GM23338 (cell line): Measurements from ENCODE around the gene OR51G2. TPM values are rescaled to one million over a fixed set of nuclear protein-coding genes. Genes with fewer than 3 reads are reported as not detected.

Experiments
- ATAC-seq: fragments of 200-7000 bp; cut with Tn5 transposase; 3 replicates; pipeline ENCODE4 v1.9.1; 2020
- DNase-seq: peaks from one replicate; pipeline ENCODE4 v3.0.0-alpha.2; 2015; ENCODE audit warnings: low spot score
- H2AFZ ChIP-seq: fragments of 200-600 bp; sonication (generic); 2 replicates; pipeline ENCODE4 v1.8.0; 2016; ENCODE audit warnings: antibody characterized with exemption, mild to moderate bottlenecking, moderate library complexity
- H3F3A ChIP-seq: fragments of 200-600 bp; sonication (generic); replicated peaks from 2 replicates; pipeline ENCODE4 v1.8.0; 2017; ENCODE audit warnings: antibody characterized with exemption, mixed run types, low read depth
- H3K27ac ChIP-seq: fragments of 200-600 bp; sonication (generic); 2 replicates; pipeline ENCODE4 v1.6.1; 2016; ENCODE audit warnings: low read depth
- H3K27me3 ChIP-seq: fragments of 200-600 bp; sonication (generic); 2 replicates; pipeline ENCODE4 v1.8.0; 2016; ENCODE audit warnings: mild to moderate bottlenecking, mixed run types, moderate library complexity; ENCODE audit not compliant: insufficient read depth
- H3K36me3 ChIP-seq: fragments of 200-600 bp; sonication (generic); 2 replicates; pipeline ENCODE4 v1.8.0; 2016; ENCODE audit warnings: mild to moderate bottlenecking; ENCODE audit not compliant: insufficient read depth
- H3K4me1 ChIP-seq: fragments of 200-600 bp; sonication (generic); 2 replicates; pipeline ENCODE4 v1.8.0; 2016; ENCODE audit warnings: mild to moderate bottlenecking, moderate library complexity; ENCODE audit not compliant: insufficient read depth
- H3K4me2 ChIP-seq: fragments of 200-600 bp; sonication (generic); 2 replicates; pipeline ENCODE4 v1.7.1; 2017; ENCODE audit warnings: mixed run types
- H3K4me3 ChIP-seq: fragments of 200-600 bp; sonication (generic); 2 replicates; pipeline ENCODE4 v1.6.1; 2016; ENCODE audit warnings: mixed run types
- H3K79me2 ChIP-seq: fragments of 200-600 bp; sonication (generic); replicated peaks from 2 replicates; pipeline ENCODE4 v1.8.0; 2017; ENCODE audit warnings: mild to moderate bottlenecking; ENCODE audit not compliant: insufficient read depth
- H3K9me2 ChIP-seq: fragments of 200-600 bp; sonication (generic); 2 replicates; pipeline ENCODE4 v1.8.0; 2017; ENCODE audit not compliant: insufficient read depth
- H4K20me1 ChIP-seq: fragments of 200-600 bp; sonication (generic); replicated peaks from 2 replicates; pipeline ENCODE4 v1.8.0; 2017; ENCODE audit warnings: mild to moderate bottlenecking; ENCODE audit not compliant: insufficient read depth
- H3K27ac Mint-ChIP-seq: 2 replicates; pipeline ENCODE4 v1.8.0; 2020; ENCODE audit warnings: inconsistent platforms, mild to moderate bottlenecking, moderate library complexity, mixed read lengths
- H3K27me3 Mint-ChIP-seq: 3 replicates; pipeline ENCODE4 v1.8.0; 2022; ENCODE audit warnings: low read depth, mild to moderate bottlenecking, moderate library complexity, mixed read lengths, inconsistent platforms; ENCODE audit not compliant: insufficient read depth, poor library complexity
- H3K36me3 Mint-ChIP-seq: 3 replicates; pipeline ENCODE4 v1.8.0; 2021; ENCODE audit warnings: low read depth, mild to moderate bottlenecking, inconsistent platforms, moderate library complexity, mixed read lengths
- H3K4me1 Mint-ChIP-seq: 3 replicates; pipeline ENCODE4 v1.8.0; 2020; ENCODE audit warnings: mild to moderate bottlenecking, inconsistent platforms, mixed read lengths
- H3K4me3 Mint-ChIP-seq: 3 replicates; pipeline ENCODE4 v1.8.0; 2021; ENCODE audit warnings: moderate library complexity, mild to moderate bottlenecking, inconsistent platforms, mixed read lengths
- H3K9me3 Mint-ChIP-seq: 3 replicates; pipeline ENCODE4 v1.8.0; 2020; ENCODE audit warnings: moderate library complexity, mild to moderate bottlenecking, inconsistent platforms, mixed read lengths
- CREB1 ChIP-seq: fragments of 250-450 bp; sonication (Bioruptor Pico); IDR thresholded peaks from 2 replicates; pipeline ENCODE4 v1.5.0; 2020; ENCODE audit warnings: low read depth, mild to moderate bottlenecking, moderate library complexity
- CTCF ChIP-seq, 2 experiments: fragments of 200-600 bp in 1 of 2; sonication (generic) in 1 of 2; conservative IDR thresholded peaks; 2 replicates each; pipeline versions ENCODE4 v1.5.1 to v1.6.1; 2016 to 2017; ENCODE audit warnings: antibody characterized with exemption in 2 of 2, low read depth in 2 of 2, mild to moderate bottlenecking in 2 of 2, moderate library complexity in 1 of 2
- EZH2 ChIP-seq: fragments of 200-600 bp; sonication (generic); IDR thresholded peaks from one replicate; pipeline ENCODE4 v1.8.0; 2017; ENCODE audit warnings: antibody characterized with exemption, mild to moderate bottlenecking, low read depth; ENCODE audit not compliant: unreplicated experiment
- EZH2phosphoT487 ChIP-seq: fragments of 200-600 bp; sonication (generic); IDR thresholded peaks from one replicate; pipeline ENCODE4 v1.8.1; 2018; ENCODE audit warnings: antibody characterized with exemption; ENCODE audit not compliant: unreplicated experiment
- JUNB ChIP-seq: IDR thresholded peaks from one replicate; pipeline ENCODE4 v1.6.1; 2016; ENCODE audit warnings: antibody characterized with exemption; ENCODE audit not compliant: unreplicated experiment
- NANOG ChIP-seq: IDR thresholded peaks from 2 replicates; pipeline ENCODE4 v1.6.1; 2016; ENCODE audit warnings: antibody characterized with exemption, borderline replicate concordance
- POLR2AphosphoS5 ChIP-seq: IDR thresholded peaks from 2 replicates; pipeline ENCODE4 v1.6.1; 2016; ENCODE audit warnings: antibody characterized with exemption, low read depth
- STAT1 ChIP-seq: IDR thresholded peaks from one replicate; pipeline ENCODE4 v1.6.1; 2016; ENCODE audit warnings: antibody characterized with exemption; ENCODE audit not compliant: unreplicated experiment
- ZNF114 ChIP-seq: fragments of 250-450 bp; sonication (Bioruptor Pico); IDR thresholded peaks from 2 replicates; pipeline ENCODE4 v1.5.0; 2020; ENCODE audit warnings: mild to moderate bottlenecking, moderate library complexity
- ZNF331 ChIP-seq: fragments of 250-450 bp; sonication (Bioruptor Pico); IDR thresholded peaks from 2 replicates; pipeline ENCODE4 v1.5.0; 2020; ENCODE audit warnings: low read depth, mild to moderate bottlenecking, moderate library complexity
- polyA plus RNA-seq: library from polyadenylated mRNA; unstranded; fragments of >200 nt; fragmentation: Nextera tagmentation; extraction: Ambion mirVana; gene quantifications from 2 replicates; pipeline ENCODE4 v1.2.1, GENCODE V29; 2016
- total RNA-seq: library from RNA; depleted of rRNA; stranded (reverse); fragments of >200 nt; shearing (Covaris generic); gene quantifications from 2 replicates; pipeline ENCODE4 v1.2.3, GENCODE V29; 2014
- TF ChIP-seq, protein P1 (sequence below): fragments of 250-450 bp; sonication (Bioruptor Pico); IDR thresholded peaks from 2 replicates; pipeline ENCODE4 v1.5.0; 2020; ENCODE audit warnings: mild to moderate bottlenecking, moderate library complexity
- TF ChIP-seq, protein P2 (sequence below): IDR thresholded peaks from 2 replicates; pipeline ENCODE4 v1.6.1; 2016; ENCODE audit warnings: antibody characterized with exemption

Gene OR51G2
- total and polyA plus RNA-seq, 2 experiments from 2014 or later: not detected

GRCh38 chr11:4936745-4937144 lies 17.6 kb upstream of the OR51G2 start (continued):
- TF ChIP-seq, protein P1, sequence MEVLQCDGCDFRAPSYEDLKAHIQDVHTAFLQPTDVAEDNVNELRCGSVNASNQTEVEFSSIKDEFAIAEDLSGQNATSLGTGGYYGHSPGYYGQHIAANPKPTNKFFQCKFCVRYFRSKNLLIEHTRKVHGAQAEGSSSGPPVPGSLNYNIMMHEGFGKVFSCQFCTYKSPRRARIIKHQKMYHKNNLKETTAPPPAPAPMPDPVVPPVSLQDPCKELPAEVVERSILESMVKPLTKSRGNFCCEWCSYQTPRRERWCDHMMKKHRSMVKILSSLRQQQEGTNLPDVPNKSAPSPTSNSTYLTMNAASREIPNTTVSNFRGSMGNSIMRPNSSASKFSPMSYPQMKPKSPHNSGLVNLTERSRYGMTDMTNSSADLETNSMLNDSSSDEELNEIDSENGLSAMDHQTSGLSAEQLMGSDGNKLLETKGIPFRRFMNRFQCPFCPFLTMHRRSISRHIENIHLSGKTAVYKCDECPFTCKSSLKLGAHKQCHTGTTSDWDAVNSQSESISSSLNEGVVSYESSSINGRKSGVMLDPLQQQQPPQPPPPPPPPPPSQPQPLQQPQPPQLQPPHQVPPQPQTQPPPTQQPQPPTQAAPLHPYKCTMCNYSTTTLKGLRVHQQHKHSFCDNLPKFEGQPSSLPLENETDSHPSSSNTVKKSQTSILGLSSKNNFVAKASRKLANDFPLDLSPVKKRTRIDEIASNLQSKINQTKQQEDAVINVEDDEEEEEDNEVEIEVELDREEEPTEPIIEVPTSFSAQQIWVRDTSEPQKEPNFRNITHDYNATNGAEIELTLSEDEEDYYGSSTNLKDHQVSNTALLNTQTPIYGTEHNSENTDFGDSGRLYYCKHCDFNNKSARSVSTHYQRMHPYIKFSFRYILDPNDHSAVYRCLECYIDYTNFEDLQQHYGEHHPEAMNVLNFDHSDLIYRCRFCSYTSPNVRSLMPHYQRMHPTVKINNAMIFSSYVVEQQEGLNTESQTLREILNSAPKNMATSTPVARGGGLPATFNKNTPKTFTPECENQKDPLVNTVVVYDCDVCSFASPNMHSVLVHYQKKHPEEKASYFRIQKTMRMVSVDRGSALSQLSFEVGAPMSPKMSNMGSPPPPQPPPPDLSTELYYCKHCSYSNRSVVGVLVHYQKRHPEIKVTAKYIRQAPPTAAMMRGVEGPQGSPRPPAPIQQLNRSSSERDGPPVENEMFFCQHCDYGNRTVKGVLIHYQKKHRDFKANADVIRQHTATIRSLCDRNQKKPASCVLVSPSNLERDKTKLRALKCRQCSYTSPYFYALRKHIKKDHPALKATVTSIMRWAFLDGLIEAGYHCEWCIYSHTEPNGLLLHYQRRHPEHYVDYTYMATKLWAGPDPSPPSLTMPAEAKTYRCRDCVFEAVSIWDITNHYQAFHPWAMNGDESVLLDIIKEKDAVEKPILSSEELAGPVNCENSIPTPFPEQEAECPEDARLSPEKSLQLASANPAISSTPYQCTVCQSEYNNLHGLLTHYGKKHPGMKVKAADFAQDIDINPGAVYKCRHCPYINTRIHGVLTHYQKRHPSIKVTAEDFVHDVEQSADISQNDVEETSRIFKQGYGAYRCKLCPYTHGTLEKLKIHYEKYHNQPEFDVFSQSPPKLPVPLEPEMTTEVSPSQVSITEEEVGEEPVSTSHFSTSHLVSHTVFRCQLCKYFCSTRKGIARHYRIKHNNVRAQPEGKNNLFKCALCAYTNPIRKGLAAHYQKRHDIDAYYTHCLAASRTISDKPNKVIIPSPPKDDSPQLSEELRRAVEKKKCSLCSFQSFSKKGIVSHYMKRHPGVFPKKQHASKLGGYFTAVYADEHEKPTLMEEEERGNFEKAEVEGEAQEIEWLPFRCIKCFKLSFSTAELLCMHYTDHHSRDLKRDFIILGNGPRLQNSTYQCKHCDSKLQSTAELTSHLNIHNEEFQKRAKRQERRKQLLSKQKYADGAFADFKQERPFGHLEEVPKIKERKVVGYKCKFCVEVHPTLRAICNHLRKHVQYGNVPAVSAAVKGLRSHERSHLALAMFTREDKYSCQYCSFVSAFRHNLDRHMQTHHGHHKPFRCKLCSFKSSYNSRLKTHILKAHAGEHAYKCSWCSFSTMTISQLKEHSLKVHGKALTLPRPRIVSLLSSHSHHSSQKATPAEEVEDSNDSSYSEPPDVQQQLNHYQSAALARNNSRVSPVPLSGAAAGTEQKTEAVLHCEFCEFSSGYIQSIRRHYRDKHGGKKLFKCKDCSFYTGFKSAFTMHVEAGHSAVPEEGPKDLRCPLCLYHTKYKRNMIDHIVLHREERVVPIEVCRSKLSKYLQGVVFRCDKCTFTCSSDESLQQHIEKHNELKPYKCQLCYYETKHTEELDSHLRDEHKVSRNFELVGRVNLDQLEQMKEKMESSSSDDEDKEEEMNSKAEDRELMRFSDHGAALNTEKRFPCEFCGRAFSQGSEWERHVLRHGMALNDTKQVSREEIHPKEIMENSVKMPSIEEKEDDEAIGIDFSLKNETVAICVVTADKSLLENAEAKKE (CRISPR knock-in tag): no peak
- TF ChIP-seq JUNB: no peak
- no peak for TF ChIP-seq EZH2
- TF ChIP-seq CREB1 (CRISPR knock-in tag): no peak
- TF ChIP-seq POLR2AphosphoS5: no peak
- TF ChIP-seq, protein P2, sequence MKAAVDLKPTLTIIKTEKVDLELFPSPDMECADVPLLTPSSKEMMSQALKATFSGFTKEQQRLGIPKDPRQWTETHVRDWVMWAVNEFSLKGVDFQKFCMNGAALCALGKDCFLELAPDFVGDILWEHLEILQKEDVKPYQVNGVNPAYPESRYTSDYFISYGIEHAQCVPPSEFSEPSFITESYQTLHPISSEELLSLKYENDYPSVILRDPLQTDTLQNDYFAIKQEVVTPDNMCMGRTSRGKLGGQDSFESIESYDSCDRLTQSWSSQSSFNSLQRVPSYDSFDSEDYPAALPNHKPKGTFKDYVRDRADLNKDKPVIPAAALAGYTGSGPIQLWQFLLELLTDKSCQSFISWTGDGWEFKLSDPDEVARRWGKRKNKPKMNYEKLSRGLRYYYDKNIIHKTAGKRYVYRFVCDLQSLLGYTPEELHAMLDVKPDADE: no peak
- no peak for TF ChIP-seq EZH2phosphoT487

GRCh38 chr11:4932751-4933150 lies 13.6 kb upstream of the OR51G2 start:
- H3K27ac ChIP-seq: no peak overlapping the region
- H3K4me3 Mint-ChIP-seq: no peak overlapping the region
- no peaks in the 10 kb centered on the region for H3K79me2 ChIP-seq
- no peak overlapping the region for H3K4me2 ChIP-seq
- H3K27ac Mint-ChIP-seq: no peak overlapping the region
- DNase-seq: no peak
- no peaks in the 10 kb centered on the region for H3K27me3 Mint-ChIP-seq
- no peak overlapping the region for H3K4me3 ChIP-seq
- no peaks in the 10 kb centered on the region for H4K20me1 ChIP-seq
- H2AFZ ChIP-seq: no peak overlapping the region
- no peaks in the 10 kb centered on the region for H3K4me1 ChIP-seq
- H3K9me2 ChIP-seq: no peaks in the 10 kb centered on the region; the same call in 1 of the 2 replicates
- H3K4me1 Mint-ChIP-seq: no peaks in the 10 kb centered on the region
- no peaks in the 10 kb centered on the region for H3K36me3 ChIP-seq
- no peaks in the 10 kb centered on the region for H3K9me3 Mint-ChIP-seq
- no peaks in the 10 kb centered on the region for H3F3A ChIP-seq
- no peaks in the 10 kb centered on the region for H3K27me3 ChIP-seq
- no peak for ATAC-seq
- no peaks in the 10 kb centered on the region for H3K36me3 Mint-ChIP-seq
- TF ChIP-seq ZNF114 (CRISPR knock-in tag) (no peak), EZH2phosphoT487 (no peak), JUNB (no peak), CREB1 (CRISPR knock-in tag) (no peak), POLR2AphosphoS5 (no peak), EZH2 (no peak), NANOG (no peak), ZNF331 (CRISPR knock-in tag) (no peak), STAT1 (no peak), CTCF (conservative IDR thresholded peaks at IDR 0.05; ENCODE audit: low read depth in 2 of 2) (no peak)
- TF ChIP-seq, protein P2: no peak
